Measurements from ENCODE around the gene HLA-DOA. TPM values are rescaled to one million over a fixed set of nuclear protein-coding genes. Genes with fewer than 3 reads are reported as not detected.

The HLA-DOA gene
- total and polyA plus RNA-seq, 10 of the 15 experiments (the other 5 are each of a cell fraction or from before 2014, with no cell fraction given) = 8.8 to 108 (median 58.3) TPM

GRCh38 chr6:32973144-32974015, 36.0 kb downstream of the HLA-DOA start:
- FAIRE-seq (no peak), DNase-seq (ENCODE audit: low read depth, low spot score) (no peak), ATAC-seq (no peak)
- RAD21 ChIA-PET (ENCODE audit: unreplicated experiment) = interaction anchor here (0.6 to 12.2 kb wide), 9 partner anchors 12 to 496 kb away, joined by 3 to 224 read pairs (median 16); partner anchors contain the start of genes HLA-DMA, HLA-DMB, PSMB9 and TAP1
- Histone ChIP-seq H2AFZ (ENCODE audit: control insufficient read depth, low read depth, low read length) (no peak overlapping the region), H3K4me3 (peak overlapping the region; percentile 93), H3K4me2 (ENCODE audit: control insufficient read depth, insufficient read depth) (peak overlapping the region; percentile 78), H4K20me1 (ENCODE audit: control insufficient read depth, insufficient read depth) (peaks cover 40% of the 10 kb centered on the region), H3K27ac (ENCODE audit: control insufficient read depth, insufficient read depth) (peak overlapping the region; percentile 79), H3K9me3 (replicated peaks; ENCODE audit: control insufficient read depth, insufficient read depth, low read length) (no peaks in the 10 kb centered on the region), H3K36me3 (ENCODE audit: control insufficient read depth in 2 of 2, insufficient read depth in 2 of 2, low read length in 1 of 2) (peaks cover 44 to 47% of the 10 kb centered on the region in 2 experiments), H3K79me2 (ENCODE audit: control insufficient read depth, insufficient read depth, low read length) (peaks cover 92% of the 10 kb centered on the region), H3K27me3 (replicated peaks in 1 of 2; ENCODE audit: control insufficient read depth in 2 of 2, insufficient read depth in 2 of 2, low read length in 1 of 2) (no peaks in the 10 kb centered on the region), H3K9ac (ENCODE audit: control insufficient read depth, insufficient read depth, low read length) (peak overlapping the region; percentile 85), H3K4me1 (ENCODE audit: control insufficient read depth, insufficient read depth, low read length) (no peaks in the 10 kb centered on the region; the same call in 1 of the 2 replicates)
- CTCF ChIA-PET = interaction anchor here (0.6 to 13.8 kb wide), 14 partner anchors 9 to 274 kb away, joined by 3 to 162 read pairs (median 7); partner anchors contain the start of genes HLA-DMA, HLA-DMB and TAP2
- in situ Hi-C loops (cut with MboI) = loop anchor here (25.0 kb wide), 2 partner anchors 1411 to 1689 kb away; partner anchors contain the start of gene LTA
- intact Hi-C loops (cut with micrococcal nuclease; ENCODE audit: unreplicated experiment) = loop anchor here (5.0 kb wide), 1 partner anchor 131 kb away; the partner anchor contains the start of gene PSMB8
- POLR2A ChIA-PET = interaction anchor here (0.5 to 16.6 kb wide), 16 partner anchors 7 to 534 kb away, joined by 3 to 486 read pairs (median 16); partner anchors contain the start of genes HLA-DMA, HLA-DMB, HLA-DPA1 and HLA-DPB1
- TSS peak; percentile 41 for BruUV-seq (replicated peaks)
- SMC1A ChIA-PET (ENCODE audit: uncharacterized antibody, unreplicated experiment) = interaction anchor here (0.6 to 17.2 kb wide), 14 partner anchors 8 to 88 kb away, joined by 3 to 347 read pairs (median 5); partner anchors contain the start of genes HLA-DMA and HLA-DMB
- under 1% methylated on average over 23 of the region's 23 CpGs for WGBS (ENCODE audit: insufficient coverage, insufficient replicate concordance, low lambda C conversion rate, missing lambda C conversion rate)
- TF ChIP-seq TCF12 (IDR thresholded peaks at IDR 0.05; ENCODE audit: low read depth, low read length) = no peak
- TF ChIP-seq YBX1 (IDR thresholded peaks at IDR 0.05) = no peak
- TF ChIP-seq SREBF1 (IDR thresholded peaks at IDR 0.05; ENCODE audit: low read length) = no peak
- TF ChIP-seq ZBTB11 (CRISPR knock-in tag; IDR thresholded peaks at IDR 0.05) = no peak
- TF ChIP-seq RAD51 (IDR thresholded peaks at IDR 0.05) = no peak
- no peak for TF ChIP-seq NFIC (IDR thresholded peaks at IDR 0.05; ENCODE audit: low read depth, low read length)
- no peak for TF ChIP-seq CBFB (IDR thresholded peaks at IDR 0.05; ENCODE audit: low read depth)
- TF ChIP-seq E4F1 (IDR thresholded peaks at IDR 0.05; ENCODE audit: borderline replicate concordance, partially characterized antibody) = no peak
- no peak for TF ChIP-seq NFXL1 (IDR thresholded peaks at IDR 0.05; ENCODE audit: borderline replicate concordance)
- no peak for TF ChIP-seq FOXM1 (IDR thresholded peaks at IDR 0.05; ENCODE audit: low read depth, low read length)
- TF ChIP-seq NR2C1 (IDR thresholded peaks at IDR 0.05) = no peak
- no peak for TF ChIP-seq JUNB (IDR thresholded peaks at IDR 0.05)
- no peak for TF ChIP-seq RB1 (IDR thresholded peaks at IDR 0.05; ENCODE audit: borderline replicate concordance)
- no peak for TF ChIP-seq JUND (IDR thresholded peaks at IDR 0.05; ENCODE audit: low read depth, low read length)
- no peak for TF ChIP-seq RFX5 (IDR thresholded peaks at IDR 0.05; ENCODE audit: low read depth, low read length)
- TF ChIP-seq POLR2AphosphoS5 (IDR thresholded peaks at IDR 0.05; ENCODE audit: low read length) = peak; percentile 35
- TF ChIP-seq POLR2AphosphoS2 (IDR thresholded peaks at IDR 0.05; ENCODE audit: low read depth, low read length) = no peak
